Ureter (tissue), 1 donor: ENCODE measurements around the gene ASPG. TPM values are rescaled to one million over a fixed set of nuclear protein-coding genes. Genes with fewer than 3 reads are reported as not detected.

Experiments
- DNase-seq: peaks from one replicate; pipeline ENCODE4 v3.0.0-alpha.2; 2020; ENCODE audit warnings: low spot score
- total RNA-seq: library from RNA; stranded (reverse); gene quantifications from one replicate; pipeline ENCODE4 v1.2.4, GENCODE V29; 2023
- donor health status: DM: yes; HTN: yes; CAD: no.

The ASPG gene
- total RNA-seq, 1 donor from 2014 or later: 6.4 TPM

DNA sequence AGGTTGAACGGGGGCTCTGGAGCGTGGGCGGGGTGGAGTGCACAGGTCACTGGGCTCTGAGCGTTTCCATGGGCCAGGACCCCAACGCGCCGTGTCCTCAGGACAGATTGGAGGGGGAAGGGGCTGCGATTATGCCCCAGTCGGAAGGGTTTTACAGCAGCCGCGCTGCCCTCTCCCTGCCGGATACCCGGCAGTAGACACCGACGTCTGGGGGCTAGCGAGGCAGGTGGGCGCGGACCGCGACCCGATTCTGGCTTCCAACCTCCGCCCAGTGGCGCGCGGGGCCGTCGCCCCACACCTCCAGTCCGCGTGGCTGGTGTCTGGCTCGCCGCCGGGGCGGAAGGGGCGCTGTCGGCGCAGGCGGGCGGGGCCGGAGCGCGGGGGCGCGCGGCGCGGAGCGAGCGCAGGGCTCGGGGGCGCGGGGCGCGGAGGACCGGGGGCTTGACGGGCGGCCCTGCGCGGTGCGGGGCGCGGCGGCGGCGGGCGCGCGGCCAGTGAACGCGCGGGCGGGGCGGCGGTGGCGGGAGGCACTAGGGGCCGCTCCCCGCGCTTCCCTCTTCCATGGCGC is 50.5 kb downstream of the ASPG start:
- no peak for DNase-seq

DNA sequence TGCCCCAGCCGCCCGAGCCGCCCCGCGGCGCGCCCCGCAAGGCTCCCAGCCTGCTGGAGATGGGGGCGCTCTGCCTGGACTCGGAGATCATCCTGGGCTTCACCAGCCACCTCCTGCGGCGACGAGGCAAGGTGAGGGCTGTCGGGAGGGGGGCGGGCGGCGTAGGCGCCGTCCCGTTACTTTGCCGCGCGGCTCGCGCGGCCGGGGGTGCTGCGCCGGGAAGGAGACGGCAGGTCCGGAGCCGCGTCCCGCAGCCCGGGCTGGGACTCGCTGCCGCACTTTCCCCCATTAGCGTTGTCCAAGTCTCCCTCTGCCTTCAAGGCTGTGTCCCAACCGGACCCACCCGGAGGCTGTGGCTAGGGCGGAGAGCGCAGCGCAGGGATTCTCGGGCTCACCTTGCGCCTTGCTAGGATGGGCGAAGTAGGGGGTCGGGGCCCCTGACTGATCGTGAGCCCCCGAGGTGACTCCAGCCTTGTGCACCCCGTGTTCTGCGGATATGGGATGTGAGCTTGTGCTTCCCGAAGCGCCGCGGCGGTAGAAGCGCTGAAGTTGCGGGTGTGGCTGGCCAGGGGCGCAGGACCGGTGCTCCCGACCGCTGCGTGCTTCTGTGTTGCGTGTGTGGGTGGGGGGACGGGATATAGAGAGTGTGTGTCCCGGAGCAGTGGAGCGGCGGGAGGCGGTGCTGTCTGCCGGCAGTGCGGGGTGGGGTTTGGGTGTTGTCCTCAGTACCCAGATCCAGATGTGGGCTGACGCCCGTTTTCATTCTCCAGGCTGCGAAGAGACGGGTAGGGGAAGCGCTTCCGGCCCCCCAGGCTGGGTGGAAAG is 51.2 kb downstream of the ASPG start:
- DNase-seq: no peak

DNA sequence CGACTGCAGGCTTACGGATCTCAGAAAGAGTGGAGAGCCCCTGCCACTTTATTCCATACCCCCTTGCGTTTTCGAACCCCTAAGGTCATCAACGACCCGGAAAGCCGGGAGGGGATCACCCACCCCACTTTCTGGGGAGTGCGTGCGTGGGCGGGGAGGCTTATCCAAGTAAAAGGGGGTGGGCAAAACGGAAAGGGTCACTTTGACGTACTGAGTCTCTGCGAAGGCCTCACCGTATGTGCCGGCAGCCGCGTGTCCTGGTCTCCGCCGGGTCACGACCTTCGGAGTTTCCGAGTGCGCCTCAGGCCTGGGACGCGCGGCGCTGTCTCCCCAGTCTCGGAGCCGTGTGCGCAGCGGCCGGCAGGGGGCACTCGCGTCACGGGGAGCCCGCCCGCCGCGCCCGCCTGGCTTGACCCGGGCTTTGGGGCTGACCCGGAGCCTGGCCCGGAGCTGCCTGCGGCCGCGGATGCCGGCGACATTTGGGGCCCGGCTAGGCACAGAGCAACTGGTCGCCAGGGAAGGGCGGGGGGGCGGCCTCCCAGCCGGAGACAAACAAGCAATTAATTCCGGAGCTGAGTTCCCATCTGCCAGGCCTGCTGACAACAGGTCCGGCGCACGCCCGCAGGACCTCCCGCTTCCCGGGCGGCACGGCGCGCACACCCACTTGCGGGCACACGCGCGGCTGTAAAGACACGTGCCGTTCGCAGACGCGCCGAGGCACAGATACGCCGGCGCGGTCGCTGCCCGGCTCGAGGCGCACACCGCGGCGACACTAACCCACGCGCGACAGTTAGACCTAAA is 52.0 kb downstream of the ASPG start:
- no peak for DNase-seq

DNA sequence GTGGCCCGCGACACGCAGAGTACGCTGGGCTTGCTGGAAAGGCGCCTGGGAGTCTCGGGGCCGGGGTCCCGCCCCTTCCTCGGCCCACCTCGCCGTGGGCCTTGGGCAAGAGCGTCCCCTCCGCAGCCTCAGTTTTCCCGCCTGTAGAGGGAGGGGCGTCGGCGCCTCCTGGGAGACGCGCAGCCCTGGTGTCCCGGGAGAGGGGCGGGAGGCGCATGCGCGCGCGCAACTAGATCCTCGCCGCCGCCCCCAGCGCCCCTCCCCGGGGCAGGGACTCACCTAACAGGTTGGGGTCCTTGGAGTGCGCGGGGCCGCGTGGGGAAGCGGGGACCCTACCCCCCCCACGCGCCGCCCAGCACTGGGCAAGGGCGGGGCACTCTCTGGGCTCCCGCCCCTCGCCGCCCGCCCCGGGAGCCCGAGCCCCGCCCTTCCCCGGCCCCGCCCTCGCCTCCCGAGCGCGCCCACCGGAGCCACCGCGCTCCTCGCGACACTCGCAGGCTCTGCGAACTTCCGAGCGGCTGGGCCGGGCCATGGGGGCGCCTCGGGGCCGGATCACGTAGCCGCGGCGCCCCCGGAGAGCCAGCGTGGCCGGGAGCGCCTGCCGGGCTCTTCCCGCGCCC is 52.7 kb downstream of the ASPG start, which contains the start of gene KIF26A:
TSS of gene KIF26A (plus strand) at position 490 of the 620 bp plus-strand sequence. CDS start 136 bp downstream, outside the sequence.
- DNase-seq: no peak

DNA sequence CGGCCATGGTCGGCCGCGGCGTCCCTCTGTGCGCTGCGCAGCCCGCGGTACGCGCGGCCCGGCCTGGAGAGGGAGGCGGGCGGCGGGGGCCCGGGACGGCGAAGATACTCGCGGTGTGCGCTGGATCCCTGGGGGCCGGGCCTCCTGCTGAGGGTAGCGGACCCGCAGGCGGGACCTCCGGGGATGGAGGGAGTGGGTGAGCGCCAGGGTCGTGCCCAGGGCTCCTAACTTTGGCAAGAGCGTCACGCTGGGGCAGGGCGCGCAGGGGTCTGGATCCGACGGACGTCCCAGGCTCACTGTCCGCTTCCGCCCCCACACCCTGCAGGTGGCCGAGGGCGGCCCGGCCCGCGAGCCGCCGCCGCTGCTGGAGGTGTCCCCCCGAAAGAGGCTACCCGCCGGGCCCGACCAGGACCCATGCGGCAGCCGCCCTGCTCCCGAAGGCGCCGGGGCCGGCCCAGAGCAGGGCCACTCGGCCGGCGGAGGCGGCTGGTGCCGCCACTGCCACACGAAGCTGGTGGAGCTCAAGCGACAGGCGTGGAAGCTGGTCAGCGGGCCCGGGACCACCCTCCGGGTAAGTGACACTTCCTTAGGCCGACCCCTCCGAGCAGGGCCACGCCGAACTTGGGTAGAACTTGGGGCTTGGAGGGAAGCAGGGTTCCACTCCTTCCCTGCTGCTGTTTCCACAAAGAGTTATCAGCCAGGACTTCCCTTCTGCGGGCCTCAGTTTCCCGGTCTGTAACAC is 53.4 kb downstream of the ASPG start:
- no peak for DNase-seq

DNA sequence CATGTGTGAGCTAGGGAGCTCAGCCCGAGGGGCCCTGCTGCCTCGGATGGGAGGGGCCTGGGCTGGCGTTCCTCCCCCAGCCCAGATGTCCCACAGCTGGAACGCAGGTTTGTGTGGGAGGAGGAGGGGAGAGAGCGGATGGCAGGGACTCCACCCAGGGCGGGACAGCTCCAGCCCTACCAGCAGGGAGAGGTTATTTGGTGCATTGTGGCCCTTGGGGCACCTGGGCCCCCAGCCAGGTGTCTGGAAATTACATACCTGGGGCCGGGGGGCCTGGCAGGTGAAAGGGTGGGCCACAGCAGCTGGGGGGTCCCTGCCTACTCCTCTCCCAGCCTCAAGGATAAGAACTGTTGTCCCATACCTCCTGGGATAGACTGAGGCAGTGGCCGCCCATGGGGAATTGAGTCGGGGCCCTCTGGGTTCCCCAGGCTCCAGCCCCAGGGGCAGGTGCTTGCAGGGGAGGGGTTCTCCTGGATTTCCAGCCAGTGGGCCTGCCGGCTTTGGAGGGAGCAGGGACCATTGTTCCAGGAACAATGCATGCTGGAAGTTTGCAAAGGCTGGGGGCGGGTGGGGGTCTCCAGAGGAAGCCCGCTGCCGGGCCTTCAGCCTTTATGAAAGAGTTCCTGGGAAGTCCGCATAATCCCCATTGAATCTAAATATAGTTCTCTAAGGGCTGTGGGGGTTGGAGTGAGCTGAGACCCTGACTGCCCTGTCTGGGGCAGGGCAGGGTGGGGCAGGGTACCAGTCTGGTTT is 54.1 kb downstream of the ASPG start:
- DNase-seq: no peak

DNA sequence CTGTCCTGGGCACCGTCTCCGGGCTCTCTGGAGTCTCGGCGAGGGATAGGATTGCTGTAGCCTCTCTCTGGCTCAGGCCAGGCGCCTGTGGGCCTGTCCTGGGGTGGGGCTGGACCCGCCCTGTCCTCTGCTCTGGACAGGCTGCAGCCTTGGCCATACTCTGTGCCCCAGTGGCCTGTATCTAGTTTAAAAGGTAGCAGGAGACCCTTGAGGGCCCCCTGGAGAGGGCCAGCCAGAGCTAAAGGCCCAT is 54.6 kb downstream of the ASPG start:
- DNase-seq: no peak

DNA sequence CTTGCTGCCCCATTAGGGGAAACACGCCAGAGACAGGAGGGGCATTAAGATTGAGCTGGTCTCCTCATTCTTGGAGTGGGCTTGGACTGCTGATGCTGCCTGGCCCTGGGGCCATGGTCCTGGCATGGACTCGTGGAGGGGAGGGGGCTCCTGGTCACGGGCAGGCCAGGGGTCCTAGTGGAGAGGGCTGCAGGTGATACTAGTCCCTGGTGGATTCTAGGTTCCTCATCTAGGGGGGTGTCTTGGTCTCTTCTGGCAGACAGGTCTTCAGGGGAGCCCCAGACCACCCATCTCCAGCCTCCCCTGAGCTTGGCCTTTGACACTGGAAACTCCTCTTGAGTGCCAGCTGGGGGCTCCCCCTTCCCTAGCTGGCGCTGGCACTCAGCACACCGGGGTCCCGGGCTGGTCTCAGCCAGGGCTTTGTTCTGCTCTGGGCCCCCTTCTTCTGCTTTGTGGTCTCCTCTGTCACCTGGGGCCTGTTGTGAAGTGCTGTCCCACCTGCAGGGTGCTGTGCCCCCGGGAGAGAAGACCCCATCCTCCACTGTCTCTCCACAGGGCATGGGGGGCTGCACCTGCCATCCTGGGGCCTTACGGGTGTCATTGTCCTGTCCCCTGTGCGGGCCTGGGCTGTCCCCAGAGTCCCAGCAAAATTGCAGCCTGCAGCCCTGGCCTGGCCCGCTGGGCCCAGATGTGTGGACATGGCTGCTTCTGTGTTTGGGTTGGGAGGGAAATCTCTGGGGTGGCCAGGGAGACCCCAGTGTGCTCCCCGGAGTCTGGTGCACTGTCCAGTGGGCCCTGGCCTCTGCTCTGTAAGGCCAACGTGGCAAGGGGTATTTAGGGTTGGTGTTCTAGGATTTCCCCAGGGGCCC is 55.2 kb downstream of the ASPG start:
- DNase-seq: no peak

DNA sequence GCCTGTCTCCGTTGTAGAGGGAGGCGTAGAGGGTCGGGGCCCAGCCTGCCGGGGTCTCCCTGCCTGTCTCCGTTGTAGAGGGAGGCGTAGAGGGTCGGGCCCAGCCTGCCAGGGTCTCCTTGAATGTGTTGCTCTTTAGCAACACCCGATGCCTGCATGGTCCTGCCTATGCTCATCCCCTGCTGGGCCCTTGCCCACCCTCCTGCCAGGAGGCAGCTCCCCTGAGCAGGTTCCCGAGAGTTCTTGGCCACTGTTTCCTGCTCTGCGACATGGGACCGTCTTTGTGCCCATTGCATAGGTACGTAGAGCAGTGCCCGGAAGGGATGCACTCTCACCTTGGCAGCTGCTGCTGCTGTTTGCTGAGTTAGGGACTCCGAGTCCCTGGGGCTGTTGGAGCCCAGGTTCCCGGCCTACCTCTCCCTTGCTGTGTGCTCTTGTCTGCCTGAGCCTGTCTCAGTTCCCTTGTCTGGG is 56.2 kb downstream of the ASPG start:
- no peak for DNase-seq

DNA sequence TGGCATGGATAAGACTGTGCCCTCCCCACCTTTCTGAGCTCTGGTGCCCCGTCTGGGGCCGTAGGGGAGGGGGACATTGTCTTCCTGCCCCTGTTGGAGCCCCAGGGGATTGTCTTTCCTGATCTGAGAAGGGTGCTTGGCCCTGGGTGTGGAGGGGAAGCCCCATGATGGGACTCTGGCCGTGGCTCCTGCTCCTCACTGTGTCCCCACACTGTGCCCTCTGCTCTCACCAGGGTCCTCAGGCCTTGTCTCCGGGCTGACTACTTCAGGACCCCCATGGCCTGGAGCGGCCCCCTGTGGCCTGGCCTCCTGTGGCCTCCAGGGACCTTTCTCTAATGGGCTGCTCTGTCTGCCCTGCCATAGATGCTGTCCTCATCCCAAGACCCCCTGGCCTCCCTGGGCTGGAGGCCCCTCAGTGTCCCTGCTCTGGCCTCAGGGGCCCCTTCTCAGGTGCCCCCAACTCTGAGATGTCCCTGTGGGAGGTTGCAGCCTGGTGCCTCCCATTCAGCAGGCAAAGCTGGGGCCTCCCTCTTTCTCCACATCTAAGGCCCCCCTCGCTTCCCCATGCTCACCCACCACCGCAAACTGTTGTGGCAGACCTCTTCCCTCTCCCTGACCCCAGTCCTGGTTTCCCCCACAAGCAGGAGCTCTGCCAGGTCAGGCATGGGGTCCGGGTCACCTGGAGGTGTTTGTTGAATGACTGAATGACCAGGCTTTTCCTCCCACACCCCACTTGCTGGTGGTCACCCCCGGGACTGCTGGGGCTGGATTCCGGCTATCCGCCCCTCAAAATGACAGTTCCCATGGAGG is 56.8 kb downstream of the ASPG start:
- no peak for DNase-seq

DNA sequence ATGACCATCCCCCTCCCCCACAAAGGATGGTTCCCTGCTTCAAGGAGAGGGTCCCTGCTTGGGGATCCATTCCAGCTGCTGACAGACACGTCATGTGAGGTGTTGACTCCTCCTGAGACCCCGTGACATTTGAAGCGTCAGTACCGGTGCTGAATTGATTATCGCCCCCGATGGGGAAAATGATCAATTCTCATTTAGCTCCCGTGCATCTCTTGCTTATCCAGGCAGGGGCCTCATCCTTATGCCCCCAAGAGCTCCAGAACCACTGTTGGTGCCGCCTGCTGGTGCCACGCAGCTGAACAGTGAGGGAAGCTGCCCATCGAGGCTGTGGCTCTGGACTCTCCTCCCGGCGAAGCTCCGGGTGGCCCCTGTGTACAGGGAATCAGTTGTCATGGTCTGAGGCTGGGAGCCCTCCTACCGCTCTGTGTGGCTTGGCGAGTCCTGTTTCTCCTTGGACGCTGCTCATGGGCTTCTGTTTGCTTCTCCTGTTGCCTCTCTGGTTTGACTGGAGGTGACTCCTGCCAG is 57.5 kb downstream of the ASPG start:
- DNase-seq: no peak

DNA sequence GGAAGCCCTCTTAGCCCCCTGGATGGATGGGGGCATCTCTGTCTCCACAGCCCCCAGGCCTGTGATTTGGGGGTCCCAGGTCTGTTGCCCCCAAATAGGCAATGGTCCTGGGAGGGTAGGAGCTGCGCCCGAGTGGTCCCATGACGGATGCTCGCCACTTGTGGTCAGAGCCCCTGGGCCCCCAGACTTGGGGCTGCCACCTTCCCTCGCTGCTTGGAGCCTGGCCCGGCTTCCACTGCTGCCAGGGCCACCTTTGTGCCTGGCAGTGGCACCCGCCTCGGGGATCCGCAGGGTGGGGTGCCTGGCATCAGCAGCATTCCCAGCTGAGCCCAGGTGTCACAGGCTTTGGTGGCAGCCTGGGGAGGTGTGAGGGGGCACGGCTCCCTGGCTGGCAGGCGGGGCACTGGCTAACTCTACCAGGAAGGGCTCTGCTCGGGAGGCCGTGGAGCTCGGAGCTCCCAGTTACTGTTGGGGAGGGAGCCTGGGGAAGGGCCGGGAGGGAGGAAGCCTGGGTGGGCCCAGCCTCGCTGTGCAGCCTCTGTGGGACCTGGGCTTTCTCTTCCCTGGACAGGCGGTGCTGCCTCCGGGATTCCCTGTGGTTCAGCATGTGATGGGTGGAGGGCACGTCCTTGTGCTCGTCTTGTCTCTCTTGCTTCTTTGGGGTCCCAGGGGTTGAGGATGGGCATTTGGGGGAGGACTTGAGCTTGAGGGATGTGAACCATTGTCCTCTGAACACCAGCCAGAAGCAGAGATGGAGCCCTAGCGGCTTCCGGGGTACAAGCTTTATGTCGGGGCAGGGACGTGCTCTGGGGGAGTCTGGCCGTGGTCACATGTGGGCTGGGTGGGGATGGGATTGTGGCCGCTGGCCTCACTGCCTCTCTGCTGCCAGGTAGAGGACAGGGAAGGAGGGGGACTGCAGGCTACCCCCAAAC is 58.3 kb downstream of the ASPG start:
- no peak for DNase-seq

DNA sequence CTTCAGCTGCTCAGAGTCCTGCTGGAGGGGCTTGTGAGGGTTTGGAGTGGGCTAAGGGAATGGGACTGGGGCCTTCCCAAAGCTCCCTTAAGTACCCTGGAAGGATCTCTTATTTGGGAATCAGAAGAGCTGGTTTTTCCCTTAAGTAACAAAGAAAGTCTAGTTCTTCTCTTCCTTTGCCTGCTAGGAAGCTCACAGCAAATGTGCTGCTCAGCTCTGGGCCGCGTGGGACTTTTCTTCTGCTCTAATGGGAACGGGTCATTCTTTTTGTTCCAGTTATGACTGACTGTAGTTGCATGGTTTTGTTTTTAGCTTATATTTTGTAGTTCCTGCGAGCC is 58.9 kb downstream of the ASPG start:
- DNase-seq: no peak

DNA sequence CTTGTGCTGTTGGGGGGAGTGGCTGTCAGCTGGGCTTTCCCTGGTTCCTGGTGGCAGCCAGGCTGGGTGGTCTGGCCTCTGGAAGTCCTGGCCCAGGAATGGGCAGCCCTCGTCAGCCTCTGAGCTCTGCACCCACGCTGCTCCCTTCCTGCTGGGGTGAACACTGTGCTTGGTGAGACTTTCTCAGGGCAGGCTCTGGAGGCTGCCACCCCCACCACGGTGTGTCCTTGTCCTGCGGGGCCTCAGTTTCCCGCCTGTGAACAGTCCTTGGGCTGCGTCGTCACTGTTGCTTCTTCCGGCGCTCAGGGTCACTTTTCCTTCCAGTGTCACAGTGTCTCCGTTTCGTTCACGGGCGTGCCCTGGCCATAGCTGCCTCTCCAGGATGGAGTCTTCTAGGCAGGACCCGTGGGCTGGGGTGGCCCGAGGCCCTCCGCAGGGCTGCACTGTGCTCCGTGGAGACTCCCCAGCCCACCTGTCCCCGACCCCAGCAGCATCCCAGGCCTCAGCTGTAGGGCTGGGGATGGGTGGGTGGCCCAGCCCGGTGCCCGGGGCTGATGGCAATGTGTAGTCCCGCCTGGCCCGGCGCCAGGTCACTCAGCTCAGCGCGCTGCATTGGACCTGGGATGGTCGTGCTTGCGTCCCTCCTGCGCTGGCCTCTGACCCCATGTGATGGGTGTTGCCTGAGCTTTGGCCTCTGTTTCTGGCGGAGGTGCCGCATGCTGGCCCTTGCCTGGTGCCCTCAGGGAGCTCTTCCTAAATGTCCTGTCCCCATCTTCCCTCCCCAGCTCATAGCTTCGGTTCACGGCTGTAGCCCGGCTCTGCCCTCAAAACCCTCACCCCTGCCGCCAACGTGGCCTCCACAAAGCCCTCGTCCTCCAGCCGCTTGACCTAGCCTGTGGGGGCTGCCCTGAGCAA is 59.7 kb downstream of the ASPG start:
- DNase-seq: no peak

DNA sequence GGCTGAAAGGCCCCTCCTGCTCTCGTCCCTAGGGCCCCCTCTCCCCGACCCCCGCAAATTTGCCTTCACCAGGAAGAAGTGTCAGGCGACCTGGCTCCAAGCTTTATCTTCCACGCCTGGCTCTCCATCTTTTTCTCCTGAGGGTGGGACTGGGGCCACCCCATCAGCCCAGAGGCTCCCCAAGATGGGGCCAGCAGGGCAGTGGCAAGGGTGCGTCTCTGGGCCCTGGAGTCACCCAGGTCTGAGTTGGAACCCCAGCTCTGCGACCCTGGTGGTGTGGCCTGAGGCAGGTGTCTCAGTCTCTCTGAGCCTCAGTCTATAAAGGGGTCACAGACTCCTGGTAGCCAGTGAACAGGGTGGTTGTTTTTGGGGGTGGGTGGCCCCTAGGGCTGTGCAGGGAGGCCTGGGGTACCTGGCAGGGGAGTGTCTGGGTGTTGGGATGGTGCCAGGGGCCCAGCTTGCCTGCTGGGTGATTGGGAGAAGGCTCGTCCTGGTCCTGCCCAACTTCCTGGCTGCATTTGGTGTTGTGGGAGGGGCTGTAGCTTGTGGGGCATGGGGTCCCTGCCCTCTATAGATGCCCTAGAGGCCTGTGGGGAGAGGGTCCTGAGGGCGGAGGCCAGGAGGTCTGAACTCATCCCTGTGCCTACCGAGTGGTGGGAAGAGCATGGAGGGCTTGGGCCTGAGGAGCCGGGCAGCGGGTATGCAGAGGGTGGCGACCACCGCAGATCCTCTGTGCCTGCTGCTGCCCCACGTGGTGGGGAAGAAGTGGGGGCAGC is 60.5 kb downstream of the ASPG start:
- no peak for DNase-seq
